Tibial artery (tissue), 4 donors: ENCODE measurements around the gene GPC6.

ENCODE experiments used
- DNase-seq, 2 donors: peaks; one replicate each; pipeline ENCODE4 v3.0.0-alpha.2; 2019
- H3K27ac ChIP-seq, 2 donors: fragments of 200-600 bp; sonication (generic) in 1 of 2; 1 replicate in 1 of 2; 2 replicates in 1 of 2; pipeline ENCODE4 v1.5.1; 2018 to 2019; ENCODE audit warnings: mild to moderate bottlenecking in 1 of 2
- H3K27me3 ChIP-seq, 2 donors: fragments of 200-600 bp; sonication (generic) in 1 of 2; one replicate each; pipeline versions ENCODE4 v1.5.1 to v1.6.0; 2016 to 2019
- H3K36me3 ChIP-seq, 3 donors: fragments of 200-600 bp; sonication (generic) in 2 of 3; one replicate each; pipeline ENCODE4 v1.5.1; 2016 to 2019; ENCODE audit warnings: mild to moderate bottlenecking in 2 of 3
- H3K4me1 ChIP-seq, 4 donors: fragments of 200-600 bp; sonication (generic) in 2 of 4; 1 replicate in 3 of 4; 2 replicates in 1 of 4; pipeline ENCODE4 v1.5.1; 2016 to 2019
- H3K4me3 ChIP-seq, 2 donors: fragments of 200-600 bp; sonication (generic) in 1 of 2; 1 replicate in 1 of 2; 2 replicates in 1 of 2; pipeline ENCODE4 v1.5.1; 2018 to 2019; ENCODE audit warnings: mild to moderate bottlenecking in 2 of 2
- H3K9me3 ChIP-seq, 3 donors: fragments of 200-600 bp; sonication (generic) in 1 of 3; one replicate each; pipeline ENCODE4 v1.5.1; 2016 to 2019
- intact Hi-C: fragments of 100-400 bp; cut with DNase I; formaldehyde crosslinking; loops from one replicate; pipeline ENCODE4 v1.15.0; 2023; ENCODE audit warnings: low total_unique reads
- TF ChIP-seq, protein P1 (sequence below), 2 experiments: fragments of 200-600 bp in 1 of 2; fragments of 450-650 bp in 1 of 2; IDR thresholded peaks; one replicate each; pipeline ENCODE4 v1.5.1; 2017 to 2019; ENCODE audit warnings: antibody characterized with exemption in 2 of 2, mild to moderate bottlenecking in 1 of 2, moderate library complexity in 1 of 2

The GPC6 gene

DNA sequence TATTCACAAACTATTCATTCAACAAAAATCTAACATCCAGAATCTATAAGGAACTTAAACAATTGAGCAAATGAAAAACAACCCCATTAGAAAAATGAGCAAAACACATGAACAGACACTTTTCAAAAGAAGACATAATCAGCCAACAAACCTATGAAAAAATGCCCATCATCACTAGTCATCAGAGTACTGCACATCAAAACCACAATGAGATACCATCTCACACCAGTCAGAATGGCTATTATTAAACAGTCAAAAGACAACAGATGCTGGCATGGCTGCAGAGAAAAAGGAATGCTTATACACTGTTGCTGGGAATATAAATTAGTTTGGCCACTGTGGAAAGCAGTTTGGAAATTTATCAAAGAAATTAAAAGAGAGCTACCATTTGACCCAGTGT is 487.6 kb downstream of the GPC6 start:
- TF ChIP-seq, protein P1, sequence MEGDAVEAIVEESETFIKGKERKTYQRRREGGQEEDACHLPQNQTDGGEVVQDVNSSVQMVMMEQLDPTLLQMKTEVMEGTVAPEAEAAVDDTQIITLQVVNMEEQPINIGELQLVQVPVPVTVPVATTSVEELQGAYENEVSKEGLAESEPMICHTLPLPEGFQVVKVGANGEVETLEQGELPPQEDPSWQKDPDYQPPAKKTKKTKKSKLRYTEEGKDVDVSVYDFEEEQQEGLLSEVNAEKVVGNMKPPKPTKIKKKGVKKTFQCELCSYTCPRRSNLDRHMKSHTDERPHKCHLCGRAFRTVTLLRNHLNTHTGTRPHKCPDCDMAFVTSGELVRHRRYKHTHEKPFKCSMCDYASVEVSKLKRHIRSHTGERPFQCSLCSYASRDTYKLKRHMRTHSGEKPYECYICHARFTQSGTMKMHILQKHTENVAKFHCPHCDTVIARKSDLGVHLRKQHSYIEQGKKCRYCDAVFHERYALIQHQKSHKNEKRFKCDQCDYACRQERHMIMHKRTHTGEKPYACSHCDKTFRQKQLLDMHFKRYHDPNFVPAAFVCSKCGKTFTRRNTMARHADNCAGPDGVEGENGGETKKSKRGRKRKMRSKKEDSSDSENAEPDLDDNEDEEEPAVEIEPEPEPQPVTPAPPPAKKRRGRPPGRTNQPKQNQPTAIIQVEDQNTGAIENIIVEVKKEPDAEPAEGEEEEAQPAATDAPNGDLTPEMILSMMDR (IDR thresholded peaks at IDR 0.05), result no peak
- Histone ChIP-seq H3K27ac (no peak overlapping the region), H3K9me3 (peaks cover 0 to 6% (median 6%) of the 10 kb centered on the region in 3 donors), H3K4me1 (peaks cover 0 to 6% (median 0%) of the 10 kb centered on the region in 4 donors), H3K4me3 (no peak overlapping the region), H3K36me3 (no peaks in the 10 kb centered on the region), H3K27me3 (no peaks in the 10 kb centered on the region)
- no peak for DNase-seq
- intact Hi-C loops, result no loop called here

DNA sequence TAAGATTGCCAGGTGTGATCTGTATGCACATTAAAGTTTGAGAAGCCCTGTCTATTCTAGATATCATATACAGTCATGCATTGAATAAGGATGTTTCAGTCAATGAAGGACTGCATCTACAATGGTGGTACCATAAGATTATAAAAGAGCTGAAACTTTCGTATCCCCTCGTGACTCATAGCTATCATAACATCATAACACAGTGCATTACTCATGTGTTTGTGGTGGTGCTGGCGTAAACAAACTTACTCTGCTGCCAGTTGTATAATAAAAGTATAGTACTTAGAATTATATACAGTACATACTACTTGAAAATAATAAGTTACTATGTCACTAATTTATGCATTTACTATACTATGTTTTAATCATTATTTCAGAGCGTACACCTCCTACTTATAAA is 489.3 kb downstream of the GPC6 start:
- intact Hi-C loops, result no loop called here
- peaks cover 0 to 10% (median 6%) of the 10 kb centered on the region in 3 donors for H3K9me3 ChIP-seq
- H3K27ac ChIP-seq, result no peak overlapping the region
- H3K36me3 ChIP-seq, result no peaks in the 10 kb centered on the region
- no peaks in the 10 kb centered on the region for H3K27me3 ChIP-seq
- no peak overlapping the region for H3K4me3 ChIP-seq
- TF ChIP-seq, protein P1 (IDR thresholded peaks at IDR 0.05), result no peak
- no peaks in the 10 kb centered on the region for H3K4me1 ChIP-seq
- no peak for DNase-seq

DNA sequence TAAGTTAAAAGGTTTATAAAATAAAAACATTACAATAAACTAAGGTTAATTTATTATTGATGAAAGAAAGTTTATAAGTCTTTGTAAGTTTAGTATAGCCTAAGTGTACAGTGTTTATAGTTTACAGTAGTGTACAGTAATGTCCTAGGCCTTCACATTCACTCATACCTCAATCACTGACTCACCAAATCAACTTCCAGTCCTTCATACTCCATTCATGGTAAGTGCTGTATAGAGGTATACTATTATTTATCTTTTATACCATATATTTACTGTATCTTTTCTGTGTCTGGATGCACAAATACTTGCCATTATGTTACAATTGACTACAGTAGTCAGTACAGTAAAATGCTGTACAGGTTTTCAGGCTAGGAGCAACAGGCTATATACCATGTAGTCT is 490.0 kb downstream of the GPC6 start:
- Histone ChIP-seq H3K36me3 (no peaks in the 10 kb centered on the region), H3K4me3 (no peak overlapping the region), H3K27ac (no peak overlapping the region), H3K4me1 (no peaks in the 10 kb centered on the region), H3K9me3 (peaks cover 0 to 10% (median 6%) of the 10 kb centered on the region in 3 donors), H3K27me3 (no peaks in the 10 kb centered on the region)
- intact Hi-C loops, result no loop called here
- TF ChIP-seq, protein P1 (IDR thresholded peaks at IDR 0.05), result no peak
- no peak for DNase-seq

DNA sequence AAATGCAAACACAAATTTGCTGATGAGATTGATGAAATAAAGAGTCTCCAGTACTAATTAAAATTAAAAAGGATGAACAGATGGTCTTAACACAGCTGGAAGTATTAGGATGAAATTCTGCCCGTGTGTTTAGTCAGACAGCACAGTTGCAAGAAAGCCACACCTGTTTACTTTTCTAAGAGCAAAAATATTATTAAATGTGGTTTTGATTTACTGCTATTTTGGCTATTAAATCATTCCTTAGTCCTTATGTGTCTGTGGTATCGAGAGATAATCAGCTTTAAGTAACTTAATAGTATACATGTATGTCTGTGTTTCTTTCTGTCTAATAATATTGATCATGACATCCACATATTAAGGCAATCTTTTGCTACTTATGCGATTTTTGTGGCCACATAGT is 494.9 kb downstream of the GPC6 start:
- intact Hi-C loops, result no loop called here
- peaks cover 0 to 4% (median 0%) of the 10 kb centered on the region in 3 donors for H3K9me3 ChIP-seq
- no peaks in the 10 kb centered on the region for H3K27me3 ChIP-seq
- TF ChIP-seq, protein P1 (IDR thresholded peaks at IDR 0.05), result no peak
- DNase-seq, result no peak
- peaks cover 0 to 15% (median 0%) of the 10 kb centered on the region in 4 donors for H3K4me1 ChIP-seq
- no peaks in the 10 kb centered on the region for H3K36me3 ChIP-seq
- no peak overlapping the region for H3K4me3 ChIP-seq
- no peak overlapping the region for H3K27ac ChIP-seq

DNA sequence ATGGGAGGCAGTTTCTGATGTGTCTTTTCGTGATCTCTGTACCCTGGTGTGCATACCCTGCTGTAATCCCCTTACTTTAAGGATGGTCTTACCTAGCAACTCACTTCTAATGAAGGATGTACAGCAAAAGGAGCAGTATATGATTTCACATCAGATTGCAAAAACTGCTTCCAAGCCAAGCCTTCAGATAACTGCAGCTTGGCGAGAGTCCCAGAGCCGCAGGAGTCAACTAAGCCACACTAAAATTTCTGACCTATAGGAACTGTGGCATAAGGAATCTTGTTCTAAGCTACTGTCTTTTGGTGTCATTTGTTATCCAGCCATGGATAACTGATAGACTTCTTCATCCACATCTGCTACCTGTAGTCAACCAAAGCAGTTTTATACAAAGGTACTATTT is 496.7 kb downstream of the GPC6 start:
- TF ChIP-seq, protein P1 (IDR thresholded peaks at IDR 0.05), result no peak

DNA sequence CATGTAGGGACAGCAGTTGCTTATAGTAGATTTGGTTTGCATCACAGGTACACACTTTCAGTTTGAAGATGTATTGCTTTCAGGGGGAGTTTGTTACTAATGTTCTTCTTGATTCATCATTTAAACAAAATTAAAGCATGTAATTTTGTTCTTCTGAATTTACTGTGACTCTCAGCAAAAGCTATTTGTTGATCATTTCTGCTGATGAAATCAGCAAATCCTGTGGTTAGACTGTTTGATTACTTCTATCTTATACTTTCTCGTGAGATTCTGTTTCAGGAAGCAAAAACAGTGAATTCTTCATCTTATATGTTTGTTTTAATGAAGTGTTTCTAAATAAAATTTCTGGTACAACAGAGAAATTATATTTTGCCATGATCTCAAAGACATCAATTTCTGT is 497.6 kb downstream of the GPC6 start:
- DNase-seq, result no peak
- no peak overlapping the region for H3K4me3 ChIP-seq
- H3K4me1 ChIP-seq, result peaks cover 0 to 27% (median 0%) of the 10 kb centered on the region in 4 donors
- intact Hi-C loops, result no loop called here
- peaks cover 0 to 4% (median 0%) of the 10 kb centered on the region in 3 donors for H3K9me3 ChIP-seq
- H3K27me3 ChIP-seq, result no peaks in the 10 kb centered on the region
- TF ChIP-seq, protein P1 (IDR thresholded peaks at IDR 0.05), result no peak
- no peaks in the 10 kb centered on the region for H3K36me3 ChIP-seq
- H3K27ac ChIP-seq, result no peak overlapping the region

More for the DNA sequence above, 496.7 kb downstream of the GPC6 start:
- no peaks in the 10 kb centered on the region for H3K27me3 ChIP-seq
- intact Hi-C loops, result no loop called here
- no peaks in the 10 kb centered on the region for H3K36me3 ChIP-seq
- H3K4me1 ChIP-seq, result peaks cover 0 to 27% (median 0%) of the 10 kb centered on the region in 4 donors
- no peak overlapping the region for H3K27ac ChIP-seq
- no peak overlapping the region for H3K4me3 ChIP-seq
- H3K9me3 ChIP-seq, result peaks cover 0 to 4% (median 0%) of the 10 kb centered on the region in 3 donors
- no peak for DNase-seq
